ENCODE measurements around the gene ID3. TPM values are rescaled to one million over a fixed set of nuclear protein-coding genes. Genes with fewer than 3 reads are reported as not detected.

ID3 gene
- total and polyA plus RNA-seq, 9 of the 15 experiments (the other 6 are each of a cell fraction or from before 2014, with no cell fraction given) = 6.8 to 59.8 (median 23.5) TPM

DNA sequence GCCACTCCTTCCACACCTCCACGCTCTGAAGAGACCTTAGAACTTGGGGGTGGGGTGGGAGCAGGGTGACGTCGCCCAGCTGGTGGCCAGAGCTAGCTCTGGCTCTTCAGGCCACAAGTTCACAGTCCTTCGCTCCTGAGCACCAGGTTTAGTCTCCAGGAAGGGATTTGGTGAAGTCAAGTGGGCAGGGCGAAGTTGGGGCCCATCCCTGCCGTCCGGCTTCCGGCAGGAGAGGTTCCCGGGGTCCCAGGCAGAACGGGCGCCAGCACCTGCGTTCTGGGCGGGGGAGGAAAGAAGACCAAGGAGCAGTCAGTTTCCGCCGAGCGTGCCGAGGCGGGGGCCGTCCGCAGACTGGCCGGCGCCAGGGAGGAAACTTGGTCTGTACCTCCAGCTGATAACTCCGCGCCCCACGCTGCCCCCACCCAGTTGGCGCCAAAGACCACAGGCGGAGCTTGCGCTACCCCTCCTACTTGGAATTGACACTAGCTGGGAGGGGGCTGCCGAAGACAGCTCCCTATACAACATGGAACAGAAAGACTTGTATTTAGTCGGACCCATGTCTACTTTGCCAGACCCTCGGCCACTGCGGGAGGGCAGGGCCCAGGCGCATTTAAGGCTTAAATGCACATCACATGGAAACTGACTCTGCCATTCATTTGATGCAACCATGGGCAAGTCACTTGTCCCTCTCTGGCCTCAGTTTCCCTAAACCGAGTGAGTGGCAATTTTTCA is 995 bp downstream of the ID3 start (continued):
- TF ChIP-seq, protein P1, sequence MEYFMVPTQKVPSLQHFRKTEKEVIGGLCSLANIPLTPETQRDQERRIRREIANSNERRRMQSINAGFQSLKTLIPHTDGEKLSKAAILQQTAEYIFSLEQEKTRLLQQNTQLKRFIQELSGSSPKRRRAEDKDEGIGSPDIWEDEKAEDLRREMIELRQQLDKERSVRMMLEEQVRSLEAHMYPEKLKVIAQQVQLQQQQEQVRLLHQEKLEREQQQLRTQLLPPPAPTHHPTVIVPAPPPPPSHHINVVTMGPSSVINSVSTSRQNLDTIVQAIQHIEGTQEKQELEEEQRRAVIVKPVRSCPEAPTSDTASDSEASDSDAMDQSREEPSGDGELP (CRISPR knock-in tag; IDR thresholded peaks at IDR 0.05; ENCODE audit: borderline replicate concordance) = peak; percentile 99
- no peak for TF ChIP-seq TAF15 (IDR thresholded peaks at IDR 0.05; ENCODE audit: low read depth, low read length)
- no peak for TF ChIP-seq ZNF707 (CRISPR knock-in tag; conservative IDR thresholded peaks at IDR 0.05)
- no peak for TF ChIP-seq ZNF41 (CRISPR knock-in tag; conservative IDR thresholded peaks at IDR 0.05)
- TF ChIP-seq NFXL1 (CRISPR knock-in tag; IDR thresholded peaks at IDR 0.05) = no peak
- TF ChIP-seq SMAD1 (IDR thresholded peaks at IDR 0.05; ENCODE audit: low read depth, low read length, partially characterized antibody) = peak; percentile 94
- peak; percentile 53 to 54; a peak in 2 of 4 replicates for TF ChIP-seq TRIM24 (IDR thresholded peaks at IDR 0.05)
- TF ChIP-seq, protein P2, sequence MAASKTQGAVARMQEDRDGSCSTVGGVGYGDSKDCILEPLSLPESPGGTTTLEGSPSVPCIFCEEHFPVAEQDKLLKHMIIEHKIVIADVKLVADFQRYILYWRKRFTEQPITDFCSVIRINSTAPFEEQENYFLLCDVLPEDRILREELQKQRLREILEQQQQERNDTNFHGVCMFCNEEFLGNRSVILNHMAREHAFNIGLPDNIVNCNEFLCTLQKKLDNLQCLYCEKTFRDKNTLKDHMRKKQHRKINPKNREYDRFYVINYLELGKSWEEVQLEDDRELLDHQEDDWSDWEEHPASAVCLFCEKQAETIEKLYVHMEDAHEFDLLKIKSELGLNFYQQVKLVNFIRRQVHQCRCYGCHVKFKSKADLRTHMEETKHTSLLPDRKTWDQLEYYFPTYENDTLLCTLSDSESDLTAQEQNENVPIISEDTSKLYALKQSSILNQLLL (CRISPR knock-in tag; IDR thresholded peaks at IDR 0.05; ENCODE audit: borderline replicate concordance) = no peak
- TF ChIP-seq, protein P3, sequence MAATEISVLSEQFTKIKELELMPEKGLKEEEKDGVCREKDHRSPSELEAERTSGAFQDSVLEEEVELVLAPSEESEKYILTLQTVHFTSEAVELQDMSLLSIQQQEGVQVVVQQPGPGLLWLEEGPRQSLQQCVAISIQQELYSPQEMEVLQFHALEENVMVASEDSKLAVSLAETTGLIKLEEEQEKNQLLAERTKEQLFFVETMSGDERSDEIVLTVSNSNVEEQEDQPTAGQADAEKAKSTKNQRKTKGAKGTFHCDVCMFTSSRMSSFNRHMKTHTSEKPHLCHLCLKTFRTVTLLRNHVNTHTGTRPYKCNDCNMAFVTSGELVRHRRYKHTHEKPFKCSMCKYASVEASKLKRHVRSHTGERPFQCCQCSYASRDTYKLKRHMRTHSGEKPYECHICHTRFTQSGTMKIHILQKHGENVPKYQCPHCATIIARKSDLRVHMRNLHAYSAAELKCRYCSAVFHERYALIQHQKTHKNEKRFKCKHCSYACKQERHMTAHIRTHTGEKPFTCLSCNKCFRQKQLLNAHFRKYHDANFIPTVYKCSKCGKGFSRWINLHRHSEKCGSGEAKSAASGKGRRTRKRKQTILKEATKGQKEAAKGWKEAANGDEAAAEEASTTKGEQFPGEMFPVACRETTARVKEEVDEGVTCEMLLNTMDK (IDR thresholded peaks at IDR 0.05; ENCODE audit: borderline replicate concordance, insufficient read depth, low read depth, low read length, poor library complexity, severe bottlenecking) = no peak
- no peak for TF ChIP-seq U2AF1 (optimal IDR thresholded peaks at IDR 0.05; ENCODE audit: low read depth, low read length)
- TF ChIP-seq, protein P4, sequence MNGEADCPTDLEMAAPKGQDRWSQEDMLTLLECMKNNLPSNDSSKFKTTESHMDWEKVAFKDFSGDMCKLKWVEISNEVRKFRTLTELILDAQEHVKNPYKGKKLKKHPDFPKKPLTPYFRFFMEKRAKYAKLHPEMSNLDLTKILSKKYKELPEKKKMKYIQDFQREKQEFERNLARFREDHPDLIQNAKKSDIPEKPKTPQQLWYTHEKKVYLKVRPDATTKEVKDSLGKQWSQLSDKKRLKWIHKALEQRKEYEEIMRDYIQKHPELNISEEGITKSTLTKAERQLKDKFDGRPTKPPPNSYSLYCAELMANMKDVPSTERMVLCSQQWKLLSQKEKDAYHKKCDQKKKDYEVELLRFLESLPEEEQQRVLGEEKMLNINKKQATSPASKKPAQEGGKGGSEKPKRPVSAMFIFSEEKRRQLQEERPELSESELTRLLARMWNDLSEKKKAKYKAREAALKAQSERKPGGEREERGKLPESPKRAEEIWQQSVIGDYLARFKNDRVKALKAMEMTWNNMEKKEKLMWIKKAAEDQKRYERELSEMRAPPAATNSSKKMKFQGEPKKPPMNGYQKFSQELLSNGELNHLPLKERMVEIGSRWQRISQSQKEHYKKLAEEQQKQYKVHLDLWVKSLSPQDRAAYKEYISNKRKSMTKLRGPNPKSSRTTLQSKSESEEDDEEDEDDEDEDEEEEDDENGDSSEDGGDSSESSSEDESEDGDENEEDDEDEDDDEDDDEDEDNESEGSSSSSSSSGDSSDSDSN (IDR thresholded peaks at IDR 0.05; ENCODE audit: borderline replicate concordance in 1 of 2, low read depth in 2 of 2, low read length in 2 of 2) = peak in 1 of 2 experiments; percentile 89; a peak in 2 of 4 replicates
- peak in 1 of 2 experiments; percentile 92; a peak in 2 of 4 replicates for TF ChIP-seq TBL1XR1 (IDR thresholded peaks at IDR 0.05; ENCODE audit: low read length in 2 of 2)
- peak; percentile 66 for TF ChIP-seq JUND (IDR thresholded peaks at IDR 0.05; ENCODE audit: borderline replicate concordance, low read depth, low read length)
- TF ChIP-seq JUND (tag; IDR thresholded peaks at IDR 0.05; ENCODE audit: borderline replicate concordance, low read depth, low read length) = peak; percentile 47; the same call in 1 of the 3 replicates
- peak; percentile 70; the same call in 1 of the 2 replicates for TF ChIP-seq MBD2 (IDR thresholded peaks at IDR 0.05; ENCODE audit: borderline replicate concordance, low read depth)
- peak; percentile 88 for TF ChIP-seq POLR2G (IDR thresholded peaks at IDR 0.05; ENCODE audit: low read depth, low read length)
- no peak for TF ChIP-seq ZNF584 (CRISPR knock-in tag; IDR thresholded peaks at IDR 0.05; ENCODE audit: low read depth)
- TF ChIP-seq, protein P5, sequence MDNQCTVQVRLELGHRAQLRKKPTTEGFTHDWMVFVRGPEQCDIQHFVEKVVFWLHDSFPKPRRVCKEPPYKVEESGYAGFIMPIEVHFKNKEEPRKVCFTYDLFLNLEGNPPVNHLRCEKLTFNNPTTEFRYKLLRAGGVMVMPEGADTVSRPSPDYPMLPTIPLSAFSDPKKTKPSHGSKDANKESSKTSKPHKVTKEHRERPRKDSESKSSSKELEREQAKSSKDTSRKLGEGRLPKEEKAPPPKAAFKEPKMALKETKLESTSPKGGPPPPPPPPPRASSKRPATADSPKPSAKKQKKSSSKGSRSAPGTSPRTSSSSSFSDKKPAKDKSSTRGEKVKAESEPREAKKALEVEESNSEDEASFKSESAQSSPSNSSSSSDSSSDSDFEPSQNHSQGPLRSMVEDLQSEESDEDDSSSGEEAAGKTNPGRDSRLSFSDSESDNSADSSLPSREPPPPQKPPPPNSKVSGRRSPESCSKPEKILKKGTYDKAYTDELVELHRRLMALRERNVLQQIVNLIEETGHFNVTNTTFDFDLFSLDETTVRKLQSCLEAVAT (IDR thresholded peaks at IDR 0.05) = peak in 1 of 2 experiments; percentile 15; a peak in 1 of 4 replicates
